ENCODE results near the gene SKIC2.

DNA sequence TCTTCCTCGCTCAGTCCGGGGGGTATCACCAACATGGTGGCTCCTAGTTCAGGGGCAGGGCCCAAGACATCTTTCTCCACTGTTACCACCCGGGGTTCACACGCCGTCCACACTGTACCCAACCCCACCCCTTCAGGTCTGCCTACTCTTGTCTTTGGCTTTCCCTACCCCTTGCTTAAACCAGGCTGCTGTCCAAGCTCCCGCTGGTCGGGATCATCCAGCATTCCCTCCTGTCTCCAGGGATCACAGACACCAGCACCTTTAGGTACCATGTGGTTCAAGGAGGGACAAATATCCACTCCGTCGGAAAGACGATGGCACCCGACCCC, 599 bp upstream of the SKIC2 start:
- TF ChIP-seq, protein P1, sequence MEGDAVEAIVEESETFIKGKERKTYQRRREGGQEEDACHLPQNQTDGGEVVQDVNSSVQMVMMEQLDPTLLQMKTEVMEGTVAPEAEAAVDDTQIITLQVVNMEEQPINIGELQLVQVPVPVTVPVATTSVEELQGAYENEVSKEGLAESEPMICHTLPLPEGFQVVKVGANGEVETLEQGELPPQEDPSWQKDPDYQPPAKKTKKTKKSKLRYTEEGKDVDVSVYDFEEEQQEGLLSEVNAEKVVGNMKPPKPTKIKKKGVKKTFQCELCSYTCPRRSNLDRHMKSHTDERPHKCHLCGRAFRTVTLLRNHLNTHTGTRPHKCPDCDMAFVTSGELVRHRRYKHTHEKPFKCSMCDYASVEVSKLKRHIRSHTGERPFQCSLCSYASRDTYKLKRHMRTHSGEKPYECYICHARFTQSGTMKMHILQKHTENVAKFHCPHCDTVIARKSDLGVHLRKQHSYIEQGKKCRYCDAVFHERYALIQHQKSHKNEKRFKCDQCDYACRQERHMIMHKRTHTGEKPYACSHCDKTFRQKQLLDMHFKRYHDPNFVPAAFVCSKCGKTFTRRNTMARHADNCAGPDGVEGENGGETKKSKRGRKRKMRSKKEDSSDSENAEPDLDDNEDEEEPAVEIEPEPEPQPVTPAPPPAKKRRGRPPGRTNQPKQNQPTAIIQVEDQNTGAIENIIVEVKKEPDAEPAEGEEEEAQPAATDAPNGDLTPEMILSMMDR (tag by site-specific recombination; IDR thresholded peaks at IDR 0.05), result no peak
- no peak for TF ChIP-seq ZNF404 (tag by site-specific recombination; IDR thresholded peaks at IDR 0.05)
- TF ChIP-seq ZBTB8A (tag by site-specific recombination; IDR thresholded peaks at IDR 0.05), result no peak
- TF ChIP-seq, protein P2, sequence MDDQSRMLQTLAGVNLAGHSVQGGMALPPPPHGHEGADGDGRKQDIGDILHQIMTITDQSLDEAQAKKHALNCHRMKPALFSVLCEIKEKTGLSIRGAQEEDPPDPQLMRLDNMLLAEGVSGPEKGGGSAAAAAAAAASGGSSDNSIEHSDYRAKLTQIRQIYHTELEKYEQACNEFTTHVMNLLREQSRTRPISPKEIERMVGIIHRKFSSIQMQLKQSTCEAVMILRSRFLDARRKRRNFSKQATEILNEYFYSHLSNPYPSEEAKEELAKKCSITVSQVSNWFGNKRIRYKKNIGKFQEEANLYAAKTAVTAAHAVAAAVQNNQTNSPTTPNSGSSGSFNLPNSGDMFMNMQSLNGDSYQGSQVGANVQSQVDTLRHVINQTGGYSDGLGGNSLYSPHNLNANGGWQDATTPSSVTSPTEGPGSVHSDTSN (CRISPR knock-in tag; IDR thresholded peaks at IDR 0.05), result no peak
- TF ChIP-seq, protein P3, sequence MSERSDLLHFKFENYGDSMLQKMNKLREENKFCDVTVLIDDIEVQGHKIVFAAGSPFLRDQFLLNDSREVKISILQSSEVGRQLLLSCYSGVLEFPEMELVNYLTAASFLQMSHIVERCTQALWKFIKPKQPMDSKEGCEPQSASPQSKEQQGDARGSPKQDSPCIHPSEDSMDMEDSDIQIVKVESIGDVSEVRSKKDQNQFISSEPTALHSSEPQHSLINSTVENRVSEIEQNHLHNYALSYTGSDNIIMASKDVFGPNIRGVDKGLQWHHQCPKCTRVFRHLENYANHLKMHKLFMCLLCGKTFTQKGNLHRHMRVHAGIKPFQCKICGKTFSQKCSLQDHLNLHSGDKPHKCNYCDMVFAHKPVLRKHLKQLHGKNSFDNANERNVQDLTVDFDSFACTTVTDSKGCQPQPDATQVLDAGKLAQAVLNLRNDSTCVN (tag by site-specific recombination; optimal IDR thresholded peaks at IDR 0.05), result no peak
- no peak for TF ChIP-seq ZNF24 (tag by site-specific recombination; IDR thresholded peaks at IDR 0.05)

Data from HEK293 (cell line).